NCI-H128 (cell line): ENCODE results near the gene IRF2BPL.

Source experiments
- DNase-seq: peaks from one replicate; lab custom pipeline; 2025; ENCODE audit not compliant: unreplicated experiment; lab: John Stamatoyannopoulos, UW

IRF2BPL gene

GRCh38 chr14:77028384-77029231 is at the start of gene IRF2BPL:
IRF2BPL (minus strand) TSS chr14:77028708; CDS start chr14:77027792, 916 bp downstream.
- DNase-seq: peak; percentile 89

DNA sequence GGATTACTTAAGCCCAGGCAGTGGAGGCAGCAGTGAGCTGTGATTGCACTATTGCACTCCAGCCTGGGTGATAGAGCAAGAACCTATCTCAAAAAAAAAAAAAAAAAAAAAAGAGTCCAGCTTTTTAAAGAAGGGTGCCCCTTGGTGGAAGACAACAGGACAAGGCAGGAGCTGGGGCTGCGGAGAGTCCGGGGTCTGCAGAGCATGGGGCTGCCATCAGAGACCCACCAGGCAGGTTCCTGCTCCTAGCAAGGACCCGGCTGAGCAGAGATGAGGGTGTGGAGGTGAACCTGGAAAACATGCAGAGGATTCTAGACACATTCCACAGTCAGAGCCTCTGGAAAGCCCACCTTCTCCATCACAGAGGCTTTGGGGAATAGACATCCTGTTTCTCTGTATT is 48.5 kb upstream of the IRF2BPL start:
- DNase-seq: no peak

DNA sequence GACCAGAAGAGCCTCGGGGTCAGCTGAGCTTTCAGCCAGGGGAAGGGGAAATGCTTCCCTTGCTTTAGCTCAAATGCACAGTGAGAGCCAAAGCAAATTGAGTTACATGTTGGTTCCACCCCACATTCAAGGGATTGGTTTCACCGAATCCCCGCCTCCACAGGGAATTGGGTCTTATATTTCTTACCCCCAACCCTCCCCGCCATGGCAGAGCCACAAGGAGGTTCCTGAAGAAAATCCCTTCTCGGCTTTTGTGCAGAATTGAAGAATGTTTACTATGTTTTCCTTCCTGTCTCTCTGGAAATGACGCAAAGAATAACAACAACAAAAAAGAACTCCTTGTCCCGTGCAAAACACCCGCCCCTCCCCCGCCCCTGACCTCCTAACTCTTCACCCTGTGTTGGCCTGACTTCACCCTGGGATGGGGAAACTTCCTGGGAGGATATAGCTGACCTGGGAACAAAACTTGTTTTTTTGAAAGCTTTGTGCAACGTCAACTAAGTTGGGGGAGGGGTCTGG is 47.7 kb upstream of the IRF2BPL start:
- no peak for DNase-seq

GRCh38 chr14:77074969-77075368 is 46.5 kb upstream of the IRF2BPL start:
- no peak for DNase-seq

DNA sequence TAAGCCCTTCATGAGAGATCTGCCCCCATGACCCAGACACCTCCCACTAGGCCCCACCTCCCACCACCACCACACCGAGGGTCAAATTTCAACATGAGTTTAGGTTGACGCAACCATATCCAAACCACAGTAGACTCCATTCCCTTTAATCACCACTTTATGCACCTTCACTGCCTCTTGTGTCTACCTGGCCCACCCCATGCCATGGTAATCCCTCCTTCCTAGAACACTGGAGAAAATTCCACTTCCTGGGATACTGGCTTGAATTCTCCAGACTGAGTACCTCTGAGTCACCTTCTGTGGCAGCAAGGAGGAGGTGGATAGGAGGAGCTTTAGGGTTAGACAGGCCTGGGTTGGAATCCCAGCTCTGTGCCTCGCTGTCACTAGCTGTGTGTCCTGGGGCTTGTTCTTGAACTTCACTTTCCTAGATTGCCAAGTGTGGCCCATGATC is 43.5 kb upstream of the IRF2BPL start:
- no peak for DNase-seq

DNA sequence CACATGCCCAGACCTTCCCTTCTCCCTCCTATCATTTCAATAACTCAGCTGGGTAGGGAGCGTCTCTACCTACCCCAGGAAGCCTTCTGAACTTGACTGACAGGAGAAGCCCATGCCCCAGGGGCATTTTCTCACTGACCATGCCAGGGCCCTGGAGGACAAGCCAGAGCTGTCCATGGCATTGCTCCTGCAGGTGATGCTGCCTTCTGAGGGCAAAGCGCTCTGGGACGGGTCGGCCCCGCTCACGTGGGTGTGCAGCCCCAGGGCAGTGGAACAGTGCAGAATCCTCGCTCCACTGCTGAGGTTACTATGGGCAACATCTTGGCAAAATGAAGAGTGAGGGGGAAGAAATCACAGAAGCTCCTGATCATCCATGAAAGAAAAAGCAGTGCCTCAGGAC is 41.0 kb upstream of the IRF2BPL start:
- DNase-seq: no peak

GRCh38 chr14:77068517-77069200 is 40.2 kb upstream of the IRF2BPL start:
- DNase-seq: no peak

GRCh38 chr14:77067632-77068516 is 39.4 kb upstream of the IRF2BPL start:
- DNase-seq: peak; percentile 65

GRCh38 chr14:77066578-77067172 is 38.2 kb upstream of the IRF2BPL start:
- no peak for DNase-seq

- no peak for DNase-seq
Measured at GRCh38 chr14:77065851-77066577, 37.5 kb upstream of the IRF2BPL start.

GRCh38 chr14:77064521-77065178 is 36.1 kb upstream of the IRF2BPL start:
- no peak for DNase-seq

DNA sequence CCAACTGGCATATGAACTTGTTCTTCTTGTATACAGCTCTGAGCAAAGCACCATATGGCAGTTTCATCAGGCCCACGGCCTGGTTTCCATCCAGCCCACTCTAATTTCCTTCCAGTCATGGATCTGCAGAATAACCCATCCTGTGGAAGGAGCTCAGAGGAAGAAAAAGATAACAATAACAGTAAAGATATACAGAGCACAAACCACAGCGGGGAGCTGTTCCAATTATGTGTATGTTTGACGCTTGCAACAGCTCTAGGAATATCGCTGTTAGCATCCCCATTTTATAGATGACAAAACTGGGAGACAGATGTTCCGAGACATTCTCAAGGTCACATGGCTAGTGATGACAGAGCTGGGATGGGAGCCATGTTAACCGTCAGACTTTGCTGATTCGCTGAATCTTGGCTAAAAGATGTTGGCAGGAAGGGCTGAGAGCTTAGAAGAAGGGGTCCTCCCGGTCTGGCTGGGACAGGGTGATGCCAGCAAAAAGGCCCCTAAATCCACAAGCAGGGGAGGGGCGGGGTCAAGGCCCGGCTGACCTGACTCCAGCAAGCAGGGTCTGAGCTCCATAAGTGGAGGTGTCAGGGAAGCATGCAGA is 35.2 kb upstream of the IRF2BPL start:
- DNase-seq: no peak

- DNase-seq: no peak
Measured at GRCh38 chr14:77062261-77062660, 33.8 kb upstream of the IRF2BPL start.

- DNase-seq: no peak
Measured at GRCh38 chr14:77061630-77062257, 33.2 kb upstream of the IRF2BPL start.

DNA sequence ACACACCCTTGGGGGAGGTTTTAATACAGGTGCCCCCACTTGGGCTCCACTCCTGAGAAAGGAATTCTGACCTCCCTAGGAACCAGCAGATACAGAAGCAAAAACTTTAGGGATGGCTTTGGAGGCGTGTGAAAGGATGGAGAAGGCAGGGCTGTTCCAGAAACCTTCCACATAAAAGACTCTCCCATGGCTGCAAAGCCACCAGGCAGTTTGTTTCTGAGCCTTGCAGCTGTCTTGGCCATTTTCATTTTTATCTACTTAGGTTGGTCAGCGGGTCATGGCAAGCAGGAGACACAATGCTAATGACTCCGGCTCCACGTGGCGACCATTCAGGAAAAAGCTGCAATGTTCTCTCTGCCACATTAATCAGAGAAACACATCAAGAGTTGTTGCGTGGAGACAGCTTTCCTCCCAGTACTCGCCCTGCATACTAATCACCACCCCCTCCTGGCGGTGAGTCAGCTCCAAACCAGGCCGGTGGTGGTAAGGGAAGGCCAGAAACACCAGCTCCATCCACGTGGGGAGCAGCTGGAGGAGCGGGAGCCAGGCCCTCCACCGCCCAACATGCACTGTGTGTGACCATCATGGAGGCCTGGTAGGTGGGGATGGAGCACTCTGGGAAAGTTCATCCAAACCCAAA is 30.9 kb upstream of the IRF2BPL start:
- no peak for DNase-seq

GRCh38 chr14:77058785-77059184 is 30.3 kb upstream of the IRF2BPL start:
- DNase-seq: no peak

DNA sequence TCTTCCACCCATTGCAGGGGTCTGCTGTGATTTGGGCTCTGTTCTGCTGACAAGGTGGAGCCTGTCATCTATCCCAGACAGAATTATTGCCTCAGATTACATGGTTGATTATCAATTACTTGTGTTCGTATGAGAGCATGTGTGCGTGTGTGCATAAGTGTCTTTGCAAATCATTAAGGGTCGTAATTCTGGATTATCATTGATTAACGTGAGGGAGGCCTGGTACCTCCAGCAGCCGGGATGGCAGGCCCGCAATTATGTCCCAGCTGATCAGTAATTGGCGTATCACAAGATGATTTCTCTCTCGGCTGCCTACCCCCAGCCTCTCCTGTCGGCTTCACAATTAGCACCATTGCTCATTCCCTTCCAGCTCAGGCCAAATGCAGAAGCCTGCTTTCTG is 29.6 kb upstream of the IRF2BPL start:
- DNase-seq: no peak

GRCh38 chr14:77055981-77056380 is 27.5 kb upstream of the IRF2BPL start:
- DNase-seq: no peak
